ENCODE data around the gene AMER3. TPM values are rescaled to one million over a fixed set of nuclear protein-coding genes. Genes with fewer than 3 reads are reported as not detected.

The AMER3 gene
- total and polyA plus RNA-seq, 2 of the 4 experiments (the other 2 are of a cell fraction), result not detected

- Histone ChIP-seq H3K4me2 (ENCODE audit: low read depth, low read length) (no peak overlapping the region), H2BK15ac (ENCODE audit: low read depth, low read length) (no peak overlapping the region), H2AK9ac (replicated peaks; ENCODE audit: low read depth, low read length, poor library complexity) (peak overlapping the region; percentile 55), H4K5ac (ENCODE audit: low read depth, low read length) (no peak overlapping the region), H3K79me1 (ENCODE audit: low read depth in 1 of 2, low read length in 2 of 2) (no peaks in the 10 kb centered on the region), H3K9me3 (ENCODE audit: control insufficient read depth, insufficient read depth, low read length) (no peaks in the 10 kb centered on the region), H3K14ac (replicated peaks; ENCODE audit: low read depth, low read length) (no peak overlapping the region), H2BK120ac (ENCODE audit: low read depth, low read length) (no peak overlapping the region), H2AK5ac (ENCODE audit: low read depth, low read length) (no peak overlapping the region), H3K36me3 (ENCODE audit: control insufficient read depth, insufficient read depth, low read length) (no peaks in the 10 kb centered on the region), H4K8ac (ENCODE audit: low read depth in 2 of 2, low read length in 2 of 2) (no peak overlapping the region), H3K4ac (ENCODE audit: low read depth, low read length) (no peak overlapping the region), H3K27me3 (ENCODE audit: control insufficient read depth, insufficient read depth, low read length) (peaks cover 8% of the 10 kb centered on the region), H3K9ac (ENCODE audit: low read depth, low read length) (no peak overlapping the region), H3K18ac (ENCODE audit: low read depth, low read length) (no peak overlapping the region), H3K9me1 (ENCODE audit: insufficient read depth, low read length) (no peaks in the 10 kb centered on the region), H3K4me1 (ENCODE audit: control insufficient read depth, insufficient read depth, low read length) (peaks cover 2% of the 10 kb centered on the region; the same call in 1 of the 2 replicates), H3K27ac (ENCODE audit: insufficient read depth, low read length) (no peak overlapping the region), H4K20me1 (ENCODE audit: insufficient read depth, low read length) (no peaks in the 10 kb centered on the region), H2AFZ (replicated peaks; ENCODE audit: low read length, poor library complexity) (no peak overlapping the region), H2BK5ac (ENCODE audit: low read depth, low read length, poor library complexity, severe bottlenecking) (no peak overlapping the region), H3K4me3 (ENCODE audit: insufficient read depth, low read depth, low read length) (no peak overlapping the region), H2BK20ac (ENCODE audit: low read depth, low read length) (no peak overlapping the region), H3K23ac (ENCODE audit: low read depth, low read length) (no peak overlapping the region), H3K56ac (ENCODE audit: extremely low read depth, insufficient read depth, low read length) (no peak overlapping the region), H4K91ac (ENCODE audit: insufficient read depth, low read depth, low read length) (no peak overlapping the region)
- no peak for TF ChIP-seq RCOR1 (IDR thresholded peaks at IDR 0.05; ENCODE audit: insufficient replicate concordance, low read length)
- no peak for TF ChIP-seq CEBPB (IDR thresholded peaks at IDR 0.05; ENCODE audit: low read depth, low read length)
- no peak for TF ChIP-seq RAD21 (IDR thresholded peaks at IDR 0.05; ENCODE audit: low read length)
- TF ChIP-seq MAZ (IDR thresholded peaks at IDR 0.05; ENCODE audit: borderline replicate concordance, low read depth, low read length), result 0 out of 2 replicates have a peak, but pooled peaks have one; percentile 19
- TF ChIP-seq NFE2L2 (IDR thresholded peaks at IDR 0.05; ENCODE audit: low read depth, low read length), result no peak
- TF ChIP-seq SMC3 (IDR thresholded peaks at IDR 0.05; ENCODE audit: low read depth, low read length), result no peak
- no peak for TF ChIP-seq RFX5 (IDR thresholded peaks at IDR 0.05; ENCODE audit: low read depth, low read length)
- TF ChIP-seq, protein P1, sequence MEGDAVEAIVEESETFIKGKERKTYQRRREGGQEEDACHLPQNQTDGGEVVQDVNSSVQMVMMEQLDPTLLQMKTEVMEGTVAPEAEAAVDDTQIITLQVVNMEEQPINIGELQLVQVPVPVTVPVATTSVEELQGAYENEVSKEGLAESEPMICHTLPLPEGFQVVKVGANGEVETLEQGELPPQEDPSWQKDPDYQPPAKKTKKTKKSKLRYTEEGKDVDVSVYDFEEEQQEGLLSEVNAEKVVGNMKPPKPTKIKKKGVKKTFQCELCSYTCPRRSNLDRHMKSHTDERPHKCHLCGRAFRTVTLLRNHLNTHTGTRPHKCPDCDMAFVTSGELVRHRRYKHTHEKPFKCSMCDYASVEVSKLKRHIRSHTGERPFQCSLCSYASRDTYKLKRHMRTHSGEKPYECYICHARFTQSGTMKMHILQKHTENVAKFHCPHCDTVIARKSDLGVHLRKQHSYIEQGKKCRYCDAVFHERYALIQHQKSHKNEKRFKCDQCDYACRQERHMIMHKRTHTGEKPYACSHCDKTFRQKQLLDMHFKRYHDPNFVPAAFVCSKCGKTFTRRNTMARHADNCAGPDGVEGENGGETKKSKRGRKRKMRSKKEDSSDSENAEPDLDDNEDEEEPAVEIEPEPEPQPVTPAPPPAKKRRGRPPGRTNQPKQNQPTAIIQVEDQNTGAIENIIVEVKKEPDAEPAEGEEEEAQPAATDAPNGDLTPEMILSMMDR (conservative IDR thresholded peaks at IDR 0.05; ENCODE audit: low read depth, low read length), result 0 out of 2 replicates have a peak, but pooled peaks have one; percentile 13
- no peak for TF ChIP-seq ELK1 (IDR thresholded peaks at IDR 0.05; ENCODE audit: borderline replicate concordance, low read depth, low read length)
- no peak for TF ChIP-seq POLR2A (IDR thresholded peaks at IDR 0.05; ENCODE audit: low read depth, low read length)
- no peak for TF ChIP-seq MAFK (IDR thresholded peaks at IDR 0.05; ENCODE audit: low read depth, low read length)
- intact Hi-C loops (cut with micrococcal nuclease) (no loop called here), in situ Hi-C loops (cut with MboI; ENCODE audit: low sequenced_read_pairs) (no loop called here), dilution Hi-C loops (cut with HindIII; ENCODE audit: low sequenced_read_pairs, unreplicated experiment) (no loop called here)
- ChIA-PET POLR2A (ENCODE audit: unreplicated experiment) (no interaction called here), CTCF (no interaction called here)
- BruUV-seq (replicated peaks), result no TSS peak
- 5% methylated on average over 17 of the region's 80 CpGs; no CpG with 5 or more reads in 1 of the 2 experiments for WGBS, 2 experiments (ENCODE audit: extremely low coverage in 2 of 2, insufficient read length in 1 of 2)
- ATAC-seq (ENCODE audit: low read depth) (peak; percentile 97), DNase-seq (no peak)
Observed at GRCh38 chr2:130756053-130756873, 923 bp downstream of the AMER3 start.
